ENCODE results near the gene MCM8. TPM values are rescaled to one million over a fixed set of nuclear protein-coding genes. Genes with fewer than 3 reads are reported as not detected.

MCM8 gene
- total and polyA plus RNA-seq, 12 donors = 2.0 to 8.9 (median 6.4) TPM

GRCh38 chr20:5991623-5992441 lies 41.4 kb downstream of the MCM8 start:
- H3K9me3 ChIP-seq = no peaks in the 10 kb centered on the region
- no peaks in the 10 kb centered on the region for H3K27me3 ChIP-seq
- no peak for ATAC-seq
- peaks cover 0 to 70% (median 11%) of the 10 kb centered on the region in 9 donors for H3K36me3 ChIP-seq
- H3K27ac ChIP-seq = no peak overlapping the region
- DNase-seq = no peak
- H3K4me3 ChIP-seq = no peak overlapping the region
- WGBS, 2 donors = 92 to 96% methylated on average over 2 of the region's 2 CpGs
- intact Hi-C loops (cut with DNase I) = no loop called here
- no peak for TF ChIP-seq CTCF (IDR thresholded peaks at IDR 0.05)
- no peaks in the 10 kb centered on the region for H3K4me1 ChIP-seq

GRCh38 chr20:5996765-5997164 lies 46.3 kb downstream of the MCM8 start:
- H3K27ac ChIP-seq = no peak overlapping the region
- no peak for TF ChIP-seq CTCF (IDR thresholded peaks at IDR 0.05)
- H3K27me3 ChIP-seq = no peaks in the 10 kb centered on the region
- H3K36me3 ChIP-seq = peaks cover 0 to 30% (median 0%) of the 10 kb centered on the region in 9 donors
- no peak overlapping the region for H3K4me3 ChIP-seq
- no peaks in the 10 kb centered on the region for H3K9me3 ChIP-seq
- 90 to 94% methylated on average over 1 of the region's 1 CpG for WGBS, 2 donors
- intact Hi-C loops (cut with DNase I) = no loop called here
- DNase-seq (no peak), ATAC-seq (peak in 1 of 8 donors; percentile 35)
- peaks cover 0 to 4% (median 0%) of the 10 kb centered on the region in 9 donors for H3K4me1 ChIP-seq

- intact Hi-C loops (cut with DNase I) = loop anchor here in 1 of 10 donors (5.0 kb wide), 1 partner anchor 78 kb away; no protein-coding TSS in a partner anchor
- Histone ChIP-seq H3K27me3 (no peaks in the 10 kb centered on the region), H3K9me3 (no peaks in the 10 kb centered on the region), H3K4me3 (no peak overlapping the region), H3K27ac (no peak overlapping the region), H3K4me1 (peaks cover 0 to 4% (median 0%) of the 10 kb centered on the region in 9 donors), H3K36me3 (peaks cover 0 to 19% (median 0%) of the 10 kb centered on the region in 9 donors)
- WGBS, 2 donors = 93 to 97% methylated on average over 9 of the region's 9 CpGs
- no peak for TF ChIP-seq CTCF (IDR thresholded peaks at IDR 0.05)
- ATAC-seq (no peak), DNase-seq (no peak)
Measured at GRCh38 chr20:5999783-6000182, 49.3 kb downstream of the MCM8 start.

GRCh38 chr20:6000871-6001270 lies 50.4 kb downstream of the MCM8 start:
- DNase-seq (no peak), ATAC-seq (no peak)
- no peak for TF ChIP-seq CTCF (IDR thresholded peaks at IDR 0.05)
- intact Hi-C loops (cut with DNase I) = loop anchor here in 1 of 10 donors (5.0 kb wide), 1 partner anchor 76 kb away; no protein-coding TSS in a partner anchor
- Histone ChIP-seq H3K9me3 (no peaks in the 10 kb centered on the region), H3K27me3 (no peaks in the 10 kb centered on the region), H3K4me1 (peaks cover 0 to 11% (median 5%) of the 10 kb centered on the region in 9 donors), H3K27ac (no peak overlapping the region), H3K4me3 (no peak overlapping the region), H3K36me3 (peaks cover 0 to 9% (median 0%) of the 10 kb centered on the region in 9 donors)
- WGBS, 2 donors = 83 to 87% methylated on average over 8 of the region's 8 CpGs

Measured in heart right ventricle (tissue), 16 donors.